Stimulated activated CD4-positive, alpha-beta T cell treated with anti-CD3 and anti-CD28 coated beads, Interleukin-15, amount 100 ng/mL, for 48 hours (primary cell): ENCODE results near the gene PRR14L.
"Not testable (repeated sequence)": the region's sequence is repeated elsewhere in the genome, so short reads cannot be mapped to it uniquely, and the experiment has no call there.

ENCODE experiments used
- DNase-seq, 2 donors: peaks; one replicate each; pipeline ENCODE4 v3.0.0-alpha.2; 2020; ENCODE audit warnings: low read depth in 2 of 2

The PRR14L gene

GRCh38 chr22:31682751-31683150 lies 67.2 kb downstream of the PRR14L start:
- DNase-seq = no peak

GRCh38 chr22:31681349-31682345 lies 68.3 kb downstream of the PRR14L start:
- DNase-seq = no peak

- DNase-seq = no peak
These were observed 69.0 kb downstream of the PRR14L start for GRCh38 chr22:31680861-31681341.

GRCh38 chr22:31678748-31679147 lies 71.2 kb downstream of the PRR14L start:
- DNase-seq = no peak

DNA sequence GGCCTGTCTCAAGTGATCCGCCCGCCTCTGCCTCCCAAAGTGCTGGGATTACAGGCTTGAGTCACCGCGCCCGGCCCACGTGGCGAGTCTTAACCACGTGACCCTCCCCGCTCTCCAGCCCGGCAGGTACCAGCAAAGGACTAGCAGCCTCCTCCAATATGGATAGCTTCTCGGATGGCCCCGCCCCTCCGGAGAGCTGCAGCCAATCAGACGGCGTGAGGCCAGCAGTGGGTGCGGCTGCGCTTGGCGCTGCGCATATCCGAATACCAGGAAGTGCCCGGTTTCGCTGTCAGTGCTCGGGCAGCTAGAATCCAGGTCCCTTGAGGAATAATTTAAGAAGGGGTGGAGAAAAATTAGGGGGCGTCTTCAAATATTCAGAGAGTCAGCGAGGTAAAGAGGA lies 73.2 kb downstream of the PRR14L start:
- peak; percentile 91 to 93 for DNase-seq

- DNase-seq = not testable (repeated sequence)
These were observed 75.7 kb downstream of the PRR14L start for GRCh38 chr22:31674219-31674618.

DNA sequence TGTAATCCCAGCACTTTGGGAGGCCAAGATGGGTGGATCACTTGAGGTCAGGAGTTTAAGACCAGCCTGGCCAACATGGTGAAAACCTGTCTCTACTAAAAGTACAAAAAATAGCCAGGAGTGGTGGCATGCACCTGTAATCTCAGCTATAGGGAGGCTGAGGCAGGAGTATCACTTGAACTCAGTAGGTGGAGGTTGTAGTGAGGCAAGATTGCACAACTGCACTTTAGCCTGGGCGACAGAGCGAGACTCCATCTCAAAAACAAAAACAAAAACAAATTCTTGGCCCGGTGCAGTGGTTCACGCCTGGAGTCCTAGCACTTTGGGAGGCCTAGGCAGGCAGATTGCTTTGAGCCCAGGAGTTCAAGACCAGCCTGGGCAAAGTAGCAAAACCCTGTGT lies 81.1 kb downstream of the PRR14L start:
- DNase-seq = not testable (repeated sequence)

GRCh38 chr22:31662668-31663037 lies 87.3 kb downstream of the PRR14L start:
- DNase-seq = no peak

GRCh38 chr22:31661851-31662667 lies 87.9 kb downstream of the PRR14L start, which contains the start of gene PISD:
PISD (minus strand) TSS chr22:31662215; CDS start chr22:31662208, 7 bp downstream.
- peak; percentile 93 to 97 for DNase-seq

DNA sequence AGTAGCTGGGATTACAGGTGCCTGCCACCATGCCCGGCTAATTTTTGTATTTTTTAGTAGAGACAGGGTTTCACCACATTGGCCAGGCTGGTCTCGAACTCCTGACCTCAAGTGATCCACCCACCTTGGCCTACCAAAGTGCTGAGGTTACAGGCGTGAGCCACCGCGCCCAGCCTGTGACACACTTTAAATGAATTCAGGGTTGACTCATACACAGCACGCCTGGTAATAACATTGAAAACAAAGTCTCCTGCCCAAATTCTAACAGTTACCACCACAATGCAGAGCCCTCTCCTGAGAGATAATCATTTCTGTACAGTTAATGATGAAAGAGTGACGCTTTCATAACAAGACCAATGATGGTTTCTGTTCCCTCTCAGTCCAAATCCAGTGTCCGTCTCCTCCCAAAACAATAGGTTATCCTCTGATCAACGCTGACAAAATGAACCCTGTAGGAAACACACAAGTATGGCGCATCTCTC lies 89.0 kb downstream of the PRR14L start:
- DNase-seq = peak; percentile 37 to 56

- no peak for DNase-seq
These were observed 90.7 kb downstream of the PRR14L start for GRCh38 chr22:31659246-31659645.

- no peak for DNase-seq
These were observed 95.5 kb downstream of the PRR14L start for GRCh38 chr22:31654408-31654807.

GRCh38 chr22:31653944-31654343 lies 96.0 kb downstream of the PRR14L start:
- no peak for DNase-seq

- no peak for DNase-seq
These were observed 96.8 kb downstream of the PRR14L start for GRCh38 chr22:31652911-31653684.

DNA sequence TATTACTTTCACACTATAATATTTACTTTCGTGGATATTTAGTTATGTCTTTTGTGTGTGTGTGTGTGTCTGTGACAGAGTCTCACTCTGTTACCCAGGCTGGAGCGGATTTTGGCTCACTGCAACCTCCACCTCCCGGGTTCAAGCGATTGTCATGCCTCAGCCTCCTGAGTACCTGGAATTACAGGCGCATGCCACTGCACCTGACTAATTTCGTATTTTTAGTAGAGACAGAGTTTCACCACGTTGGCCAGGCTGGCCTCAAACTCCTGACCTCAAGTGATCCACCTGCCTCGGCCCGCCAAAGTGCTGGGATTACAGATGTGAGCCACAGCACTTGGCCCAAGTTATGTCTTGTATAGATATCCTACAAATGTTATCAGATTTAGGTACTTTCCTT lies 97.8 kb downstream of the PRR14L start:
- DNase-seq = no peak

DNA sequence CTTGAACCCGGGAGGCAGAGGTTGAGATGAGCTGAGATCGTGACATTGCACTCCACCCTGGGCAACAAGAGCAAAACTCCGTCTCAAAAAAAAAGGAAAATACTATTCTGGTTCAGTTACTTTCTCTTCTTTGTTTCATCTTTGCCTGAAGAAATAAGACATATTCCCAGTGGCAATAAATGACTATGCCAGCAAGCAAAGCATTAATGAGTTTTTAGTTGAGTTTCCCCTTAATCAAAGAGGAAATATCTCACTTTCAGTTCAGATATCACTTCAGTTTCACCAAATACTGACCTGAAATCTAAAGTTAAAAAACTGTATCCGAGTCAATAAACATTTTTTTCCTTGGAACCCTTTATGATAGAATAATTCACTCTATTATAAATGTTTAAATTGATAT lies 98.3 kb downstream of the PRR14L start:
- DNase-seq = no peak

GRCh38 chr22:31650391-31650790 lies 99.5 kb downstream of the PRR14L start:
- DNase-seq = no peak

- no peak for DNase-seq
These were observed 102.2 kb downstream of the PRR14L start for GRCh38 chr22:31647523-31648320.

DNA sequence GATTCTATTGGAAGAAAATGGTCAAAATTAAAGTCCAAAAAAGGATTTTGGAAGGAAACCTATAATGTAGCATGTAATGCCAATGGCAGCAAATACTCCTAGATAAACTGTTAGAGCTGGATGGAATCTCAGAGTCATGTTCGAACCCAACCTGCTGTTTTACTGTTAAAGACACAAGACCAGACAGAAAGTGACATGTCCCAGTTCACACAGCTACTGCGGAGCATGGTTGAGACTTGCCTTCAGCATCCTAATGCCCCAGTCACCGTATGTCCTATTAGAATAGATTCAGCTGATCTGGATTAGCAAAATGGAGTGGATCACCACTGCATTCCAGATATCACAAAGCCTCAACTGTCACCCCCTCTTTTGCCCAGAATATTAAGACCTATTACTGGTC lies 102.9 kb downstream of the PRR14L start:
- no peak for DNase-seq

DNA sequence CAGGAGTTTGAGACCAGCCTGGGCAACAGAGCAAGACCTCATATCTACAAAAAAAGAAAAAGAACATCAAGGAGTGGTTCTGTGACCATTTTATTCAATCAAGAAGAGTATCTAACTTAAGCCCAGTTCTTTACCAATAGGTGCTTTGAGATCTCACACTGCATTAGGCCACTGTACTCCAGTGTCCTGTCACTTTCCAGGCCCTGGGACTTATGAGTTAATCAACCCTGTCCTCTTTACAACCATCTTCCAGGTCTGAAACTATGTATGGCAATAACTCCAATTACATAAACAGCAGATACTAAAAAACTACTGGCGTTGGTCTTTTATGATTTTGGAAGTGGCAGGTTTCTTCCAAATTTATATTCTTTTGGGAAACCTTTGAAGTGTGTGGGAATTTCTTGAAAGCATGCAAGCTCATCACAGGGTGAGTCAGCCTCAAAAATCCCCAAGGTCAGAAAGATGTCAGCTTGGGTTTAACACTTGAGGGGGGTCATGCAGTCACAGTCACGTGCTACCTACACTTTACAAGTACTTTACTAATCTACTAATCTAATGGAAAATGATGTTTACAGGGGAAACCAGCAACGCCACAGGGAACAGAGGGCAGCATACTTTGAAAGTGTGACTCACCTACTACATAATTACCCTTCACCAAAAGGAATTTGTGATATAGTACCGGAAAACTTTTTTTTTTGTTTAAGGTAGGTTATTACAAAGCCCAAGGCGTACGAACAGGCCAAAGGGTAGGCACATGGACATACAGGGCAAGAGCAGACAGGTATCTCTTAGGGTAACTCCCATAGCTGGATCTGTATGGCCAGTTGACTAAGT lies 103.5 kb downstream of the PRR14L start:
- no peak for DNase-seq
